ENCODE results near the gene IDH3B. TPM values are rescaled to one million over a fixed set of nuclear protein-coding genes. Genes with fewer than 3 reads are reported as not detected.

The IDH3B gene
- total and polyA plus RNA-seq, 2 experiments from 2014 or later: 91.1 to 93.8 TPM

DNA sequence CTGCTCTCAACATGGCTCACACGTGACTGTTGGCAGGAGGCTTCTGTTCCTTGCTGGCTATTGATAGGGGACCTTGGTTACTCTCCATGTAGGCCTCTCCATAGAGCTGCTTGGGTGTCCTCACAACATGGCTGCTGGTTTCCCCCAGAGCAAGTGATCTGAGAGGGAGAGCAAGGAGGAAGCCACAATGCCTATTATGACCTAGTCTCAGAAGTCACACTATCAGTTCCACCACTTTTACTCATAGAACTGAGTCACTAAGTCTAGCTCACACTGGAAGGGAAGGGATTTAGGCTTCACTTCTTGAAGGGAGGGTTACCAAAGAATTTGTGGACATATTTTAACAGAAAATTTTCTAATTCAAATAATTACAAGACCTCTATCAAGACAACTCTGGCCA lies 20.3 kb downstream of the IDH3B start:
- DNase-seq (ENCODE audit: low spot score): no peak
- no peaks in the 10 kb centered on the region for H3K9me3 ChIP-seq (ENCODE audit: low read depth)
- H4K20me1 ChIP-seq (ENCODE audit: insufficient read depth, poor library complexity, severe bottlenecking): no peaks in the 10 kb centered on the region
- no peaks in the 10 kb centered on the region for H3K36me3 ChIP-seq (replicated peaks; ENCODE audit: insufficient read depth, low read depth)
- H3K27ac ChIP-seq: no peak overlapping the region
- no peak overlapping the region for H3K4me3 ChIP-seq
- H3K4me2 ChIP-seq: no peak overlapping the region
- no peak overlapping the region for H2AFZ ChIP-seq
- H3K79me2 ChIP-seq: no peaks in the 10 kb centered on the region
- H3K27me3 ChIP-seq: no peaks in the 10 kb centered on the region
- no peaks in the 10 kb centered on the region for H3K9me2 ChIP-seq (replicated peaks; ENCODE audit: insufficient read depth)
- TF ChIP-seq EZH2phosphoT487 (IDR thresholded peaks at IDR 0.05; ENCODE audit: low read depth, severe bottlenecking, unreplicated experiment) (no peak), EZH2 (IDR thresholded peaks at IDR 0.05; ENCODE audit: borderline replicate concordance) (no peak)
- TF ChIP-seq, protein P1, sequence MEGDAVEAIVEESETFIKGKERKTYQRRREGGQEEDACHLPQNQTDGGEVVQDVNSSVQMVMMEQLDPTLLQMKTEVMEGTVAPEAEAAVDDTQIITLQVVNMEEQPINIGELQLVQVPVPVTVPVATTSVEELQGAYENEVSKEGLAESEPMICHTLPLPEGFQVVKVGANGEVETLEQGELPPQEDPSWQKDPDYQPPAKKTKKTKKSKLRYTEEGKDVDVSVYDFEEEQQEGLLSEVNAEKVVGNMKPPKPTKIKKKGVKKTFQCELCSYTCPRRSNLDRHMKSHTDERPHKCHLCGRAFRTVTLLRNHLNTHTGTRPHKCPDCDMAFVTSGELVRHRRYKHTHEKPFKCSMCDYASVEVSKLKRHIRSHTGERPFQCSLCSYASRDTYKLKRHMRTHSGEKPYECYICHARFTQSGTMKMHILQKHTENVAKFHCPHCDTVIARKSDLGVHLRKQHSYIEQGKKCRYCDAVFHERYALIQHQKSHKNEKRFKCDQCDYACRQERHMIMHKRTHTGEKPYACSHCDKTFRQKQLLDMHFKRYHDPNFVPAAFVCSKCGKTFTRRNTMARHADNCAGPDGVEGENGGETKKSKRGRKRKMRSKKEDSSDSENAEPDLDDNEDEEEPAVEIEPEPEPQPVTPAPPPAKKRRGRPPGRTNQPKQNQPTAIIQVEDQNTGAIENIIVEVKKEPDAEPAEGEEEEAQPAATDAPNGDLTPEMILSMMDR (IDR thresholded peaks at IDR 0.05; ENCODE audit: poor library complexity): no peak
- 4% methylated on average over 1 of the region's 1 CpG for WGBS (ENCODE audit: low lambda C conversion rate, missing lambda C conversion rate)
- no peaks in the 10 kb centered on the region for H3K4me1 ChIP-seq (ENCODE audit: insufficient read depth)

DNA sequence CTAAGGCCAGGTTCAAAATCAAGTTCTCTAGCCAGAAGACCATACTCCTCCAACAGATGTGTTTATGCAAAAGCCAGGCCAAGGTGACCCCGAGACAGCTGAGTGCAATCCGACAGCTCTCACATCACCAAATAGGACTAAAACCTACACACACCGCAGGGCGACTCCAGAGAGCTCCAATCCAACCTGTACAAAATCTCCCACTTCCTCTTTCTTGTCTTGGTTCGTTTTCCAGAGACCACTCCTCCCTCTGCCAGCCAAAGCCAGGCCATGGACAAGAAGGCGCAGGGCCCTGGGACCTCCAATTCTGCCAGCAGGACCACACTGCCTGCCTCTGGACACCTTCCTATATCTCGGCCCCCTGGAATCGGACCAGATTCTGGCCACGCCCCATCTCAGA lies 23.1 kb downstream of the IDH3B start:
- Histone ChIP-seq H3K4me2 (no peak overlapping the region), H3K79me2 (no peaks in the 10 kb centered on the region), H3K4me3 (no peak overlapping the region), H3K27me3 (no peaks in the 10 kb centered on the region), H4K20me1 (ENCODE audit: insufficient read depth, poor library complexity, severe bottlenecking) (no peaks in the 10 kb centered on the region), H3K27ac (no peak overlapping the region), H3K9me3 (ENCODE audit: low read depth) (no peaks in the 10 kb centered on the region), H3K4me1 (ENCODE audit: insufficient read depth) (no peaks in the 10 kb centered on the region), H3K36me3 (replicated peaks; ENCODE audit: insufficient read depth, low read depth) (no peaks in the 10 kb centered on the region), H3K9me2 (replicated peaks; ENCODE audit: insufficient read depth) (no peaks in the 10 kb centered on the region), H2AFZ (no peak overlapping the region)
- no peak for TF ChIP-seq EZH2phosphoT487 (IDR thresholded peaks at IDR 0.05; ENCODE audit: low read depth, severe bottlenecking, unreplicated experiment)
- TF ChIP-seq, protein P1 (IDR thresholded peaks at IDR 0.05; ENCODE audit: poor library complexity): no peak
- TF ChIP-seq EZH2 (IDR thresholded peaks at IDR 0.05; ENCODE audit: borderline replicate concordance): no peak
- 87% methylated on average over 9 of the region's 9 CpGs for WGBS (ENCODE audit: low lambda C conversion rate, missing lambda C conversion rate)
- DNase-seq (ENCODE audit: low spot score): no peak

DNA sequence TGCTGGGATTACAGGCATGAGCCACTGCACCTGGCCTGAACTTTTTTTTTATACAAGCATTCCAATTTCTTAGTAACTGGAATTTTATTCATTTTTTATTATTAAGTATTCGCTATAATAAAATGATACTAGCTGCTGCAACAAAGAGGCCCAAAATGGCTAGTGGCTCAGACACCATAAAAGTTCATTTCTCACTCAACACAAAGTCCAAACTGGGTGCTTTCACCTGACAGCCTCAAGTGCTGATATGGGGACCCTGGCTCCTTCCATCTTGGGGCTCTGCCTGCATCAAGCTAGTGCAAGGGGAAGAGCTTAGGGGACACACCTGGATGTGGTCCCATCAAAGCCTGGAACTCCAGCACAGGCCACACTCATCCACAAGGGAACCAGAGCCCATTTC lies 23.8 kb downstream of the IDH3B start:
- no peaks in the 10 kb centered on the region for H4K20me1 ChIP-seq (ENCODE audit: insufficient read depth, poor library complexity, severe bottlenecking)
- 0% methylated on average over 1 of the region's 1 CpG for WGBS (ENCODE audit: low lambda C conversion rate, missing lambda C conversion rate)

More for the DNA sequence above, 23.8 kb downstream of the IDH3B start:
- no peaks in the 10 kb centered on the region for H3K9me3 ChIP-seq (ENCODE audit: low read depth)
- no peak overlapping the region for H3K4me3 ChIP-seq
- no peaks in the 10 kb centered on the region for H3K79me2 ChIP-seq
- no peak overlapping the region for H3K27ac ChIP-seq
- H3K4me2 ChIP-seq: no peak overlapping the region
- H3K36me3 ChIP-seq (replicated peaks; ENCODE audit: insufficient read depth, low read depth): no peaks in the 10 kb centered on the region
- H2AFZ ChIP-seq: no peak overlapping the region
- no peaks in the 10 kb centered on the region for H3K27me3 ChIP-seq
- no peak for DNase-seq (ENCODE audit: low spot score)
- TF ChIP-seq EZH2 (IDR thresholded peaks at IDR 0.05; ENCODE audit: borderline replicate concordance) (no peak), EZH2phosphoT487 (IDR thresholded peaks at IDR 0.05; ENCODE audit: low read depth, severe bottlenecking, unreplicated experiment) (no peak)
- TF ChIP-seq, protein P1 (IDR thresholded peaks at IDR 0.05; ENCODE audit: poor library complexity): no peak
- no peaks in the 10 kb centered on the region for H3K9me2 ChIP-seq (replicated peaks; ENCODE audit: insufficient read depth)
- no peaks in the 10 kb centered on the region for H3K4me1 ChIP-seq (ENCODE audit: insufficient read depth)

Measured in hepatocyte (in vitro differentiated cells).